HepG2 (cell line): ENCODE results near the gene SERPINA6. TPM values are rescaled to one million over a fixed set of nuclear protein-coding genes. Genes with fewer than 3 reads are reported as not detected.

Source experiments
- ATF2 ChIP-seq: sonication (generic); formaldehyde crosslinking; IDR thresholded peaks from 2 replicates; pipeline ENCODE4 v1.4.0; 2020; ENCODE audit warnings: missing genetic modification reagents
- ATRX ChIP-seq: sonication (generic); formaldehyde crosslinking; IDR thresholded peaks from 2 replicates; pipeline ENCODE4 v1.4.0; 2020; ENCODE audit warnings: missing genetic modification reagents, borderline replicate concordance
- FLYWCH1 ChIP-seq: sonication (generic); formaldehyde crosslinking; IDR thresholded peaks from 2 replicates; pipeline ENCODE4 v1.8.1; 2023; ENCODE audit warnings: mild to moderate bottlenecking, missing genetic modification reagents
- FOSL1 ChIP-seq: sonication (generic); formaldehyde crosslinking; IDR thresholded peaks from 2 replicates; pipeline ENCODE4 v1.9.0; 2021; ENCODE audit warnings: missing genetic modification reagents, borderline replicate concordance
- FOXA1 ChIP-seq, 2 experiments: fragments of 450-650 bp in 1 of 2; sonication (generic) in 1 of 2; formaldehyde crosslinking in 1 of 2; IDR thresholded peaks; 2 replicates each; pipeline versions ENCODE4 v1.4.0 to v1.6.1; 2016 to 2020; ENCODE audit warnings: missing genetic modification reagents in 1 of 2
- FOXO1 ChIP-seq: sonication (generic); formaldehyde crosslinking; IDR thresholded peaks from 2 replicates; pipeline ENCODE4 v1.4.0; 2020; ENCODE audit warnings: missing genetic modification reagents
- GABPB1 ChIP-seq: IDR thresholded peaks from 2 replicates; pipeline ENCODE4 v1.6.1; 2016; ENCODE audit warnings: mild to moderate bottlenecking, missing genetic modification reagents, moderate library complexity, missing compliant biosample characterization
- IKZF1 ChIP-seq: fragments of 450-650 bp; IDR thresholded peaks from 2 replicates; pipeline ENCODE4 v1.7.1; 2016
- MEF2D ChIP-seq: sonication (generic); formaldehyde crosslinking; IDR thresholded peaks from 2 replicates; pipeline ENCODE4 v1.5.1; 2020; ENCODE audit warnings: mild to moderate bottlenecking, missing genetic modification reagents
- MLLT10 ChIP-seq: sonication (generic); formaldehyde crosslinking; IDR thresholded peaks from 2 replicates; pipeline ENCODE4 v1.4.0; 2020; ENCODE audit warnings: missing genetic modification reagents
- NR2F2 ChIP-seq: IDR thresholded peaks from 2 replicates; pipeline ENCODE4 v1.6.1; 2012; ENCODE audit warnings: low read depth, inconsistent platforms, borderline replicate concordance
- POLR2AphosphoS2 ChIP-seq: IDR thresholded peaks from 2 replicates; pipeline ENCODE4 v1.6.1; 2011; ENCODE audit warnings: low read depth, low read length, improper control_type of control experiment
- SYNCRIP ChIP-seq: fragments of 200-400 bp; formaldehyde crosslinking; IDR thresholded peaks from 2 replicates; pipeline ENCODE4 v1.6.1; 2018; ENCODE audit warnings: mild to moderate bottlenecking, low read depth, low read length; ENCODE audit not compliant: insufficient read depth
- ZC3H4 ChIP-seq: sonication (generic); formaldehyde crosslinking; IDR thresholded peaks from 2 replicates; pipeline ENCODE4 v1.4.0; 2020; ENCODE audit warnings: missing genetic modification reagents, borderline replicate concordance
- ZNF276 ChIP-seq: sonication (generic); formaldehyde crosslinking; IDR thresholded peaks from 2 replicates; pipeline ENCODE4 v1.4.0; 2020; ENCODE audit warnings: mild to moderate bottlenecking, low read depth, missing genetic modification reagents
- ZNF329 ChIP-seq: sonication (generic); formaldehyde crosslinking; IDR thresholded peaks from 2 replicates; pipeline ENCODE4 v1.9.0; 2021; ENCODE audit warnings: low read depth, mild to moderate bottlenecking, missing genetic modification reagents
- ZNF362 ChIP-seq: sonication (generic); formaldehyde crosslinking; IDR thresholded peaks from 2 replicates; pipeline ENCODE4 v1.4.0; 2020; ENCODE audit warnings: missing genetic modification reagents, mild to moderate bottlenecking, borderline replicate concordance
- ZNF451 ChIP-seq: sonication (generic); formaldehyde crosslinking; IDR thresholded peaks from 2 replicates; pipeline ENCODE4 v1.5.0; 2020; ENCODE audit warnings: mild to moderate bottlenecking, missing genetic modification reagents
- ZNF749 ChIP-seq: sonication (generic); formaldehyde crosslinking; IDR thresholded peaks from 2 replicates; pipeline ENCODE4 v1.8.0; 2022; ENCODE audit warnings: mild to moderate bottlenecking, missing genetic modification reagents, moderate library complexity, borderline replicate concordance
- polyA plus RNA-seq, 8 experiments: library from polyadenylated mRNA; depleted of rRNA in 3 of 8; stranded (reverse) in 7 of 8; unstranded in 1 of 8; fragments of >200 nt; fragmentation: Illumina TruSeq in 4 of 8; extraction: Trizol in 4 of 8; gene quantifications; 2 replicates each; pipeline versions ENCODE4 v1.2.1 to v1.2.3, GENCODE V29; 2011 to 2016; ENCODE audit warnings: low read depth in 4 of 8, missing spikeins in 1 of 8, mixed read lengths in 1 of 8; ENCODE audit not compliant: insufficient read depth in 1 of 8
- total RNA-seq, 5 experiments: library from RNA; depleted of rRNA; stranded (reverse); fragments of >200 nt; fragmentation: Illumina TruSeq; extraction: Trizol; gene quantifications; 2 replicates each; pipeline ENCODE4 v1.2.3, GENCODE V29; 2016; ENCODE audit warnings: low read depth in 1 of 5
- TF ChIP-seq, protein P1 (sequence below), 2 experiments: fragments of 450-650 bp in 1 of 2; sonication (generic) in 1 of 2; formaldehyde crosslinking; IDR thresholded peaks; 2 replicates each; pipeline versions ENCODE4 v1.5.0 to v1.8.0; 2020 to 2022; ENCODE audit warnings: mild to moderate bottlenecking in 1 of 2, missing genetic modification reagents in 1 of 2
- TF ChIP-seq, protein P2 (sequence below): sonication (generic); formaldehyde crosslinking; IDR thresholded peaks from 2 replicates; pipeline ENCODE4 v1.5.0; 2020; ENCODE audit warnings: mild to moderate bottlenecking, missing genetic modification reagents, moderate library complexity

The SERPINA6 gene
- total and polyA plus RNA-seq, 2 of the 13 experiments (the other 11 are each of a cell fraction or from before 2014, with no cell fraction given) = 260 to 333 TPM

- peak; percentile 38; the same call in 1 of the 2 replicates for TF ChIP-seq ZNF362 (CRISPR knock-in tag)
- no peak for TF ChIP-seq MLLT10 (CRISPR knock-in tag)
- TF ChIP-seq ZNF451 (CRISPR knock-in tag) = 0 out of 2 replicates have a peak, but pooled peaks have one; percentile 63
- TF ChIP-seq ZNF749 = peak; percentile 24; the same call in 1 of the 2 replicates
- TF ChIP-seq FOXO1 (CRISPR knock-in tag) = peak; percentile 10
- no peak for TF ChIP-seq ATRX (CRISPR knock-in tag)
- TF ChIP-seq, protein P1, sequence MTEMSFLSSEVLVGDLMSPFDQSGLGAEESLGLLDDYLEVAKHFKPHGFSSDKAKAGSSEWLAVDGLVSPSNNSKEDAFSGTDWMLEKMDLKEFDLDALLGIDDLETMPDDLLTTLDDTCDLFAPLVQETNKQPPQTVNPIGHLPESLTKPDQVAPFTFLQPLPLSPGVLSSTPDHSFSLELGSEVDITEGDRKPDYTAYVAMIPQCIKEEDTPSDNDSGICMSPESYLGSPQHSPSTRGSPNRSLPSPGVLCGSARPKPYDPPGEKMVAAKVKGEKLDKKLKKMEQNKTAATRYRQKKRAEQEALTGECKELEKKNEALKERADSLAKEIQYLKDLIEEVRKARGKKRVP (CRISPR knock-in tag; IDR thresholded peaks at IDR 0.05) = 0 out of 4 replicates have a peak, but pooled peaks of 1 of the 2 experiments have one; percentile 23
- TF ChIP-seq NR2F2 = peak; percentile 49; the same call in 1 of the 2 replicates
- TF ChIP-seq POLR2AphosphoS2 = no peak
- no peak for TF ChIP-seq ZC3H4 (CRISPR knock-in tag)
- peak; percentile 35 for TF ChIP-seq MEF2D (CRISPR knock-in tag)
- peak; percentile 10; the same call in 1 of the 2 replicates for TF ChIP-seq GABPB1 (CRISPR knock-in tag)
- no peak for TF ChIP-seq ZNF329 (CRISPR knock-in tag)
- TF ChIP-seq, protein P2, sequence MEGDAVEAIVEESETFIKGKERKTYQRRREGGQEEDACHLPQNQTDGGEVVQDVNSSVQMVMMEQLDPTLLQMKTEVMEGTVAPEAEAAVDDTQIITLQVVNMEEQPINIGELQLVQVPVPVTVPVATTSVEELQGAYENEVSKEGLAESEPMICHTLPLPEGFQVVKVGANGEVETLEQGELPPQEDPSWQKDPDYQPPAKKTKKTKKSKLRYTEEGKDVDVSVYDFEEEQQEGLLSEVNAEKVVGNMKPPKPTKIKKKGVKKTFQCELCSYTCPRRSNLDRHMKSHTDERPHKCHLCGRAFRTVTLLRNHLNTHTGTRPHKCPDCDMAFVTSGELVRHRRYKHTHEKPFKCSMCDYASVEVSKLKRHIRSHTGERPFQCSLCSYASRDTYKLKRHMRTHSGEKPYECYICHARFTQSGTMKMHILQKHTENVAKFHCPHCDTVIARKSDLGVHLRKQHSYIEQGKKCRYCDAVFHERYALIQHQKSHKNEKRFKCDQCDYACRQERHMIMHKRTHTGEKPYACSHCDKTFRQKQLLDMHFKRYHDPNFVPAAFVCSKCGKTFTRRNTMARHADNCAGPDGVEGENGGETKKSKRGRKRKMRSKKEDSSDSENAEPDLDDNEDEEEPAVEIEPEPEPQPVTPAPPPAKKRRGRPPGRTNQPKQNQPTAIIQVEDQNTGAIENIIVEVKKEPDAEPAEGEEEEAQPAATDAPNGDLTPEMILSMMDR (CRISPR knock-in tag) = no peak
- TF ChIP-seq IKZF1 = no peak
- no peak; the same call in 1 of the 2 replicates for TF ChIP-seq ATF2 (CRISPR knock-in tag)
- TF ChIP-seq SYNCRIP = no peak
- TF ChIP-seq FLYWCH1 (CRISPR knock-in tag) = no peak
- TF ChIP-seq ZNF276 (CRISPR knock-in tag) = no peak
- no peak for TF ChIP-seq FOSL1 (CRISPR knock-in tag)
- no peak for TF ChIP-seq FOXA1 (IDR thresholded peaks at IDR 0.05)
- peak; percentile 79 for TF ChIP-seq FOXA1 (CRISPR knock-in tag; IDR thresholded peaks at IDR 0.05)
Observed at GRCh38 chr14:94292872-94293577, 30.1 kb downstream of the SERPINA6 start, which contains the start of gene SERPINA10 (continued).
